GM21786 (cell line): ENCODE measurements around the gene PPIF.
"Not testable (repeated sequence)": the region's sequence is repeated elsewhere in the genome, so short reads cannot be mapped to it uniquely, and the experiment has no call there.

Experiments used
- ATAC-seq: cut with Tn5 transposase; IDR thresholded peaks from one replicate; pipeline ENCODE4 v1.9.1; 2021; ENCODE audit not compliant: unreplicated experiment

PPIF gene

DNA sequence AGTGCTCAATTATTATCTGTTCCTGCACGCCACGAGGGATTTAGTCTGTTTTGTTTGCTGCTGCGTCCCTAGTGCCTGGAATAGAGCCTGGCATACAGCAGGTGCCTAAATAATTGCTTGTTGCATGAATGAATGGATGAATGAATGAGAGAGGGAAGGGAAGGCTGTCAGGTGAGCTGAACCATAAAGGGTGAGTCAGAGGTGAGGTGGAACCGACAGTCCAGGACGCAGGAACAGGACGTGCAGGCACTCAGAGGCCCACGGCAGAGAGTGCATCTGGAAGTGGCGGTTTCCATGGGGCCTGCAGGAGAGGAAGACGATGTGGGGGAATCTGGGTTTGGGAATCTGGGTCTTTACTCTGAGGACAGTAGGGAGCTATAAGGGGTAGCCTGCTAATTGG, 17.7 kb upstream of the PPIF start:
- ATAC-seq = no peak

DNA sequence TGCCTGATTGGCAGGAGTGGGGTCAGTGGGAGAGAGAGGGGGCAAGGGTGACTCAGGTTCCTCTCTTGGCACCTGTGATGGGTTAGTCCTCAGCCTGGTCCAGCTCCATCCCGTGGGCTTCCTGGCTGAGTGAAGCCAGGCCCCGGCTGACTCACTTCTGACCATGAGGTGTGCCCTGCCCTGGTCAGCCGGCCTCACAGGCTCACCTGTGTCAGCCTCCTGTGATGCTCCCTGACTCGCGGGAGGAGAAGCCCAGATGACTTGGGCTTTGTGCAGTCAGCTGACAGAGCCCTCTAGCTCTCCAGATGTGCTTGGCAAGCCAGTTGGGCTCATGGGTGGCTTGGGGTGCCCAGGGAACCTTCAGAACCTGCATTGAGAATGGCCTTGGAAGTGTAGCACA, 16.0 kb upstream of the PPIF start:
- ATAC-seq = no peak

DNA sequence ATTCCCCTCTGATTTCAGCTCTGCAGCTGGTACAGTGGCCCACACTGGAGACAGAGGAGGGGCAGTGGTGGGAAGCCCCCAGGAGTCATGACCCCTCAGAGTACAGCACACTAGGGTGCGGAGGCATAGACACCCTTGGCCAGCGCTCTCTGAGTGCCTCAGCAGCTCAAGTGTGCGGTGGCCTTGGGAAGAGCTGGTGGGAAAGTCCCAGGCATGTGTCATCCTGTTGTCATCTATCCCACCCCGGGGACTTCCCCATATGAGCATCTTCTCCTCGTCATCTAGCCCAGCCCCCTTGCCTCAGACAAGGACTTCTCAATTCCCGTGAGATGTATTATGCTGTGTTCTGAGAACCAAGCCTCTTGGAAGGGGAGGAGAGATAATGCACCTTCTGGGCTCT, 15.6 kb upstream of the PPIF start:
- ATAC-seq = peak; percentile 88

DNA sequence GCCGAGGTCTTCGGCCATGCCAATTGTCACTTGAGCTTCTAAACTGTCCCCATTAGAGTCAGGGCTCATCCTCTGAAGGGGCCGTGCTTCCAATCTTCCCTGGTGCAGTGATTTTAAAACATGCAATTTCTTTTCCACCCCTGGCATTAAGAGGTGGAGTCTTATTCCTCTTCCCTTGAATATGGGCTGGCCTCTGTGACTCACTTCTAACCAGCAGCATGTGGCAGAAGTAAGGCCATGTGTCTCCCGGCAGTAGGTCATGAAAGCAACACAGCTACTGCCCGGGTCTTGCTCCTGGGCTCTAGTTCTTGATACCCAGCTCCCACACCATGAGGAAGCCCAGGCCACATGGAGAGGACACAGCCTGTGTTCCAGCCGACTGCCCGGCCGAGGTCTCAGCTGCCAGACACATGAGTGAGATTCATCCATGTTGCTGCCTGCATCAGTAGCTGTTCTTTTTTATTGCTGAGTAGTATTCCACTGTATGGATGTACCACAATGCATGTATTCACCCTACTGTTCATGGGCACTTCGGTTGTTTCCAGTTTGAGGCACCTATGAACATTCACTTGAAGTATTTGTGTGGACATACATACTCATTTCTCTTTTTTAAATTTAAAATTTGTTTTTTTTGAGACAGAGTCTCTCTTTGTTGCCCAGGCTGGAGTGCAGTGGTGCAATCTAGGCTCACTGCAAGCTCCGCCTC, 14.5 kb upstream of the PPIF start:
- ATAC-seq = not testable (repeated sequence)

DNA sequence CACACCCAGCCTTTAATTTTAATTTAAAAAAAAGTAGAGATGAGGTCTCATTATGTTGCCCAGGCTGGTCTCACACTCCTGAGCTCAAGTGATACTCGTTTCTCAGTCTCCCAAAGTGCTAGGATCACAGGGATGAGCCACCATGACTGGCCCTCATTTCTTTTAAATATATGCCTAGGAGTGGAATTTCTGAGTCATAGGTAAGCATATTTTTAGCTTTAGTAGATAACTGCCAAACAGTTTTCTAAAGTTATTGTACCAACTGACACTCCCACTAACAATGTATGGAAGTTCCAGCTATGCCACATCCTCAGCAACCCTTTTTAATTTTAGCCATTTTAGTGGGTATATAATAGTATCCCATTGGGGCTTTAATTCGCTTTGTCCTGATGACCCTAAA, 13.8 kb upstream of the PPIF start:
- no peak for ATAC-seq

DNA sequence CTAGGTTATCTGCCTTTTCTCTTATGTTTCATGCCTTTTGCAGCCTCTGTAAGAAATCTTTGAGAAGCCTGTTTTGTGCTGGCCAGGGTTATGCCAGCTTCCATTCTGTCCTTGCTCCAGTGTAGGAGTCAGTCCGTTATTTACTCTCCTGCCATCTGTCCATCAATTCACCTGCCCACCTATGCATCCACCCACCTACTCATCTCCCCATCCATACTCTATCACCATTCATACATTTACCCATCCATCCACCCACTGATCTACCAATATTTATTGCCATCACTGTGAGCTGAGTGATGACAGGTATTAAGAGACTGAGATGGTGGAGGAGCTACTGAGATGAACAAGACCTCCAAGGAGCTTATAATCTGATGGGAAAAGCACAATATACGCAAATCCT, 12.7 kb upstream of the PPIF start:
- ATAC-seq = no peak

DNA sequence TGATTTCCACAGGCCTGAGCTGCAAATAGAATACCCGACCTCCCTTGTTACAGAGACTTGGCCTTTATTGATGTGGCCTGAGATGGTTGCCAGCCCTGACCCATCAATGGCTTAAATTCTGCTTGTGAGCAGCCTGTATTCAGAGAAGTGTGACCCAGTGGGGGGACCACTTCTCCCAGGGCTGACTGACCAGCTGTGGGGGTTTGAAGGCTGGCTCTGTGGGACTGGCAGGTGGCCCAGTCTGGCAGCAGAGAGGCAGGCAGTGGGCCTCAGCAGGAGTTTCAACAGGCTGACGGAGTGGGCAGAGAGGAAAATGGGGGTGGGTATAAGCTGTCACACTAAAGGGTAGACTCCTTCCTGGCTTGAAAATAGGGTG, 12.2 kb upstream of the PPIF start:
- ATAC-seq = no peak

DNA sequence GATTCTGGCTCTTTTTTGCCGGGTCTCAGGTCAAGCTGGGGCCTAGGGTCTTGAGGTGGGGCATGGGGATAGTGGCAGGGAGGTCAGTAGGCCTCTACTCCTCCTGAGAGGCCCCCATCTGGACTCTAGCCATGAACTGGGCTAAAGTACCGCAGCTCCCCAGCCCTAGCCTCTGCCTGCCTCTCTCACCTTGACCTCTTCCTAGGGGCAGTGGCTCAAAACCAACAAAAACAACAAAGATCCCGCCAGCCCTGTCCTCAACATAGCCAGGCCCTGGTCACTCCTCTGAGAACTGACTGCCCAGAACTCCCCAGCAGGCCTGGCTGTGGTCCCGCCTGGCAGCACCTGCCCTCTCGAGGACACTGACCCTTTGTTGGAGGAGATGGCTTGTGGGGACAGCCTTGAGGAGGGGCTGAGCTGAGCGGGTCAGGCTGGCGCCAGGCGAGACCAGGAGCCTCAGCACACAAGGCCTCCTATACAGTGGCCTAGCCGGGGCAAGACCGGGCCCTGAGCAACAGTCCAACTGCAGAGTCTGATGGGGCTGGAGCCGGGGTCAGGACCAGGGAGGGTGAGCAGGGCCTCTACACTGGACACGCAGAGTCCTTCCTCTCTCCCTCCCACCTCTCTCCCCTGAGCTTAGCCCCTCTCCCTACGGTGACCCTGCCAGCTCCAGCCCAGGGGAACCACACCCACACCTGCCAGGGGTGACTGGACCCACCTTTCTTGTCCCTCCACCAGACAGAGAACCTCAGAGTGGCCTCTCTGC, 11.6 kb upstream of the PPIF start:
- ATAC-seq = no peak

DNA sequence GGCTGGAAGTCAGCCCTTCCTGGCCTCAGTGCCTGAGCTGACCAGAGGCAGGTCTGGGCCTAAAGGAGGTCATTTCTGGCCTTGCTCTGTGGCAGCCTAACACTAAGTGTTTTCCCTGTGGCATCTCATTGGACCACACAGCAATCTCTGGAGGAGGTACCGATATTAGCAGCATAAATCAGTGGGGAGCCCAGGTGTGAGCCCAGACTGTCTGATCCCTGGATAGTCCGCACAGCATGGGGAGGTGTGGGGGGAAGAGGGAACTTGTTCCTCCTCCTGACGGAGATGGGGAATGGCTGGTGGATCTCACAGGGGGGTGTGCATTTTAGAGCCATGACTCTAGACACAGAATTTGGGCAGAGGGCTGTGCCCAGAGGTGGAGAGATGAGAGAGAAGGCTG, 11.0 kb upstream of the PPIF start:
- no peak for ATAC-seq

DNA sequence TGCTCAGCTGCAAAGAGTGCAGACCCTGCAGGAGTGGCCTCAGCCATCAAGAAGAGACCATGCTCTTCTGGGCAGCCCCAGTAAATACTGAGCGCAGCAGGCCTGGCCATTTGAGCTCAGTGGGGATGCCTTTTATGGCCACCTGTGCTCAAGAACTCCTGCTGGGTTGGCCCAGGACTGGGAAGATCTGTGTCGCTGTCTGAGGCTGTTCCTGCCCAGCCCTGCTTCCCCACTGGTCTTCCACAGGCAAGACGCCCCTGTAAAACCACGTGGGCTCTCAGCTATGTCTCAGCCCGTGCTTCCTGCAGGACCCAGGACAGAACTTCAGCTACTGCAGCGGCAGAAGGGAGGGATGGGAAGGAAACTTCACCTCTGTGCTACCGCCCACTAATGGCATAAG, 10.5 kb upstream of the PPIF start:
- ATAC-seq = no peak

DNA sequence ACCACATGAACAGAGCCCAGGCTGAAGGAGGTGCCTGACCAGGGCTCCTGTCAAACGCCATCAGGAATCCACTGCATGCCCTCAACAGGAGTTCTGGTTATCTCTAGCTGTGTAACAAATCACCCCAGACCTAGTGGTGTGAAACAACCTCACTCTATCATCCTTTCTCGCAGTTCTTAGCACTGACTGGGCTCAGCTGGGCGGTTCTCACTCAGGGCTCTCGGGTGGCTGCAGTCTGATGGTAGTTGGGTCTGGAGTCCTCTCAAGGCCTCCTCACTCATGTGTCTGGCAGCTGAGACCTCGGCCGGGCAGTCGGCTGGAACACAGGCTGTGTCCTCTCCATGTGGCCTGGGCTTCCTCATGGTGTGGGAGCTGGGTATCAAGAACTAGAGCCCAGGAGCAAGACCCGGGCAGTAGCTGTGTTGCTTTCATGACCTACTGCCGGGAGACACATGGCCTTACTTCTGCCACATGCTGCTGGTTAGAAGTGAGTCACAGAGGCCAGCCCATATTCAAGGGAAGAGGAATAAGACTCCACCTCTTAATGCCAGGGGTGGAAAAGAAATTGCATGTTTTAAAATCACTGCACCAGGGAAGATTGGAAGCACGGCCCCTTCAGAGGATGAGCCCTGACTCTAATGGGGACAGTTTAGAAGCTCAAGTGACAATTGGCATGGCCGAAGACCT, 9.3 kb upstream of the PPIF start:
- ATAC-seq = not testable (repeated sequence)

DNA sequence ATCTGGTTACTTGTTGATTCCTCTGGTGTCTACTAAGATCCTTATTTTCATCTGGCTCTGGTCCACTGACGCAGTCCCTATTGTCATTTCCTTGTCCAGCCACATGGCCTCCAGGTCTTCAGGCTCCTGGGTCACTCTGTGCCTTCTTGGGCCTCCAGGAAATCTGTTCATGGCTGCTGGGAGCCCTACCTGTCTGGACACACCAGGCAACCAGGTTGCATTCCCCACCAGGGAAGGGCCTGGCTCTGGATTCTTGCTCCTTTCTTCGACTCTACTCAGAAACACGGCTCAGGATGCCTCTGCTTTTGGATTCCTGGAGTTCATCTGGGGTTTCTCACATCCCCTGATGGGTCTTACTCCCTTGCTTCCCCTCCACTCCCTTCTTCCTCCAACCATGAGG, 8.0 kb upstream of the PPIF start:
- no peak for ATAC-seq

DNA sequence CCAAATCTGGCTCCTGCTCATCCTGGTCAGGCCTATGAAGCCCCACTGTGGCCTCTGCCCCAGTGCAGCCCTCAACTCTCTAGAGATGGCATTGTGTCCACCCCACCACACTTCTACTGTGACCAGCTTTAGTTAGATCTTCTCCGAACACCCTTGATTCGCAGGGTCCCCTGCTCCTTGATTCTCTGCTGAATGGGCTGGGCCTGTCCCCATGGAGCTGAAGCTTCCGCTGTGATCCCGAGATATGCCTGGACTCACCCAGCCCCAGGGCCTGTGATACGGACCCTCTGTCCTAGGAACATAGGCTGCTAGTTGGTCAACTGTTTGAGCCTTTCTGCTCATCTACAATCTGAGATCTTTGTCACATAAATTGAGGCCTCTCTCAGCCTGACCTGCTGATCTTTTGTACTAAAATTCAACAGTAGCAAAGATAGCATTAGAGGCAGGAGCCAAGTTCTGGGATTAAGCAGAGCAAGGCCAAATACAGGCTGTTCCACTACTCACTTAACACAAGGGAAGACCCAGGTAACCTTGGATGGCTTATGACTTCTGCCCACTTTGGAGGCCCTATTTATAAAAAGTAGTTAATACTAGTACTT, 6.5 kb upstream of the PPIF start:
- ATAC-seq = no peak

DNA sequence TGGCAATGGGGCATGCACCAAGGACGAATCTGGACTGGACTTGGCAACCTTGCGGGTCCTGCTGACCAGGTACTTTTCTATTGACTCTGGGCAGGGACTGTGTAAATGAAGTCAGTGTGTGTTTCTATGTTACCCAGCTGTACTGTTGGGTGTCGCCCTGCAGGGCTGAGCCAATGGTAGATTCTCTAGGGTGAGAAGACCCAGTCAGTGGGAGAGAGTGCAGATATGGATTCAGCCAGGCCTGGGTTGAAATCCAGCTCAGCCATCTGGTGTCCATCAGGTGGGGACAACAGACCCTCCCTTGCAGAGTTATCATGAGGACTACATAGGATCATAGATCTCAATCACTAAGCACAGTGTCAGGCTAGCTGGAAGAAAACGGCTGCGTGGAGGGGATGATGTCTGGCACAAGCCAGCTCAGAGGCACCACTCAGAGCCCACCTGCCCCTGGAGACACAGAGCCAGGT, 4.9 kb upstream of the PPIF start:
- ATAC-seq = no peak

DNA sequence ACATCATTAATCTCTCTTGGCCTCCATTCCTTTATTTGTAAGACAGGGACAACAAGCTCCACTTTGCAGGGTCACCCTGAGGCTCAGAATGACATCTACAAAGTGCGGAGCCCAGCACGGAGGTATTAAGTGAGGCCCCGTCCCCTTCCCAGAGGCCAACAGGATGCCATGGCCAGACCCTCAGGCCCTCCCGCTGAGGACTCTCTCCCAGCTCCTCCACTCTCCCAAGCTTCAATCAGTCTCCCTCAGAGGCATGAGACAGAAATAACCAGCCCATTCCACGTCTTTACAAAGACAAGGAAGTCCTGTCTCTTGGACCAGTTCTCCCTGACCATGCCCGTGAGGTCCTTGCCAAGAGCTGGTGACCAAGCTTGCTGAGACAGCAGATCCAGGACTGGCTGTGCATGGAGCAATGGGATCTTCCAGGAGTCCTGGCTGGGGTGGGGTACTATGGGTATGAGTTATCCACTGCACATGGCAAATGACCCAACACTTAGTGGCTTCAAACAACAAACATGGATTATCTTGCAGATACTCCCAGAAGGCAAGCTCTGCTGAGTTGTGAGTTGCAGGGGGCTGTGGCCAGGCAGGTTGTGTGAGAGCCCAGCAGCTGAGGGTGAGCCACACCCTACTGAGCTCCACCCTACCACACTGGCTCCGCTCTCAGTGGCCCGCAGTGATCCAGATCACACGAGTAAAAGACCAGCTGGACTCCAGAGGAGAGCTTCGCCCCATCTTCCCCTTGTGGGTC, 4.3 kb upstream of the PPIF start:
- no peak for ATAC-seq

DNA sequence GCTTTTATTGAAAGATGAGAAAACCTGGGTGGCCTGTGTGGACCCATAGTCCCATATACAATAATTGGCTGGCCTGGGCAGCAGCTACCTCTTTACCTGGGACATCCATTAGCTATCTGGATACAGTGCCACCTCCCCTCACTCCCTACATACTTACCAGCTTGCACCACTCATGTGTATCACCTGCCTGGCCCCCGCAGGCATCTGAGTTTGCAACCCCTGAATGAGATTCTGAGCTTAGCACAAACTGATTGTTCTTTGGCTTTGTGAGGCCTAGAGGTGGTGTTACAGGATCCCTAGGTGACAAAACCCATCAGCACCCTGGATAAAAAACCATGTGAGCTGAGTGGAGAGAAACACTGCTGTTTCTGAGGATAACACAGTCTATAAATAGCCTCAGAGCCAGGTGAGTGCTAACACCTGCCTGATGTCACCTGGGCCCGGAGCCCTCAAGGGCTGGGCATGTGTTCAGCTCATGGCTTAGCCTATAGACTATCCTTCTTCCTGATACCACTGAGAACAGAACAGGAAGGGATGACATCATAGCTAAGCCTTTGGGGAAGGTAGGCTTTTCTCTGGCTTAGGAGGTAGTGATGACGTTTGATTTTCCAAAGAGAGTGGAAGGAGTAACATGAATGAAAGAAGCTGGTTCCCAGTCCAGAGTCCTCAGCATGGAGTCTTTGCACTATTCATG, 2.6 kb upstream of the PPIF start:
- ATAC-seq = no peak

DNA sequence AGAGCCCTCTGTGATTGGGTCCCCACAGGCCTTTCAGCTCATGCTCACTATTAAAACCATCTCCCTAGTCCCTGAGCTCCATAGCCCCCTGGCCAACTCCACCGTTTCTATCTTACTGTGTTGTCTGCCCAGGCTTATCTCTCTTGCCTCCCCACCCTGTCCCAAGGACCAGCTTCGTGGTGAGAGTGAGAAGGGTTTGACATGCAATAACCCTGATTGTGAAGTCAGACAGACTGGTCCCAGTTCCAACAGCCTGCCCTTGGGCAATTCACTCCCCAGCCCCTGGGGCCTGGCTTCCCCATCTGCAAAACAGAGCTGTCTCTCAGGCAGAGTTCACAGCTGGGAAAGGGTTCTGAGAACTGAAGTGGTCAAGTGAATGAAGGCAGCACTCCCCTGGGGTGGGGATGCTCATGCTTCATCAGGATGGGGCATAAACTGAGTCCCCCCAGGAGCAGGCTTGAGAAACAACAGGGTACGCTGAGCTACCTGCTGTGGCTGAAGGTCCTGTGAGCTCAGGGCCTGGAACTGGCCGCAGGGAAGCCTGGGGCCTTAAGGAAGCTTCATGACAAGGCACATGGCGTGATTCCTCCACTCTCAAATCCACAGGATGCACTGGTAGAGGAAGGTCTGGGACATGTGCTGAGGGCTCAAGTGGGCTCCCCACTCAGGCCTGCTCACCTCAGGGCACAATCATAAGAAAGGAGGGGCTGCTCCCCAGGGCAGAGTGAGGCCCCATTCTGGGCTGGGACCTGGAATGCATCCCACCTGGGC, 1.8 kb upstream of the PPIF start:
- ATAC-seq = no peak

DNA sequence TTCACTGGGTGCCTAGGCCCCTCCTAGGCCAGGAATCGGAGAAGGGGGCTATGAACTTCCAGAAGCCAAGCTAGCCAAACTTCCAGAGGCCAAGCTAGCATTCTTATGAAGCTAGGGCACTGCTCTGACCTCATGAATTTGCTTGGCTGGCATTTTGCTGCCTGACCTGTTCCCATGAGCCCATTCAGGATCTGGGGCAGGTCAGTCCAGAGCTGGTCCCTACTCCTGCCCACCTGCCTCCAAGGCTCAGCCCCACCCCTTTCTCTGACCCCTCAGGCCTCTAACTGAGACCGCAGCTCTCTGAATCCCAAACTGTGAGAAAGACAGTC, 1.3 kb upstream of the PPIF start:
- ATAC-seq = no peak

DNA sequence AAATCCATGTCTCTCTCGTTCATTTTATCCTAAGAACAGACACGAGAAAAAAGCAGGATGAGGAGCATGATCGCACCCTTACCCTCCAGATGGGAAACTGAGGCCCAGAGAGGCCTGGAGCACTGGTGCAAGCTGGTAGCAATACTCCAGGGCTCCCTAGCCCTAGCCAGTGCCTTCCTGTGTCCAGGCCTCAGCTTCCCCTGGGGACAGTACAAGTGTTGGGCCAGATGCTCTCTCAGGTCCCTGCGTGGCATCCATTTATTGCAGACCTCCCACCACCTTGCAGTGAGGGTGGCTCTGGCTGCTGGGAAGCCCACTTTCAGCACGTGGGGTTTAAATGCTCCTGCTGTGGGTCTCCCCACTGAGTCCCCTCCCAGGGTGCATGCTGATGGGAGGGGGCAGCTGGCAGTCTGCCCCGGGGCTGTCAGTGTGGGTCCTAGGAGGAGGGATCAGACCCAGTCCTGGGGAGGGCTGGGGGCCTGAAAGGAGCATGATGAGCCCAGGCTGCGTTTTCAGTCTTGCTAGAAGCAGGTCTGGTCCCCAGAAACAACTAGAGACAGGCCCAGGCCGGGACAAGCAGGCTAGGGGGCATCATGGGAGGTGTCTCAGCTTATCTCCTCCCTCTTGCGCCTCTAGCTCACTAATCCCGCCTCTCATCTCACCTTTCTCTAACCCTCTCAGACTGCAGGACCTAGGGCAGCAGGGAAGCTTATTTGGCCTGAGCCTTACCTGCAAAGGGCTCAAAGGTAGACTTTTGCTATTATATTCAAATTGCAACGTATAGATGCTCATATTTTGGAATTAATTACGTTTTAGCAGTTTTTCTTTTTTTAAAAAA, 662 bp upstream of the PPIF start:
- no peak for ATAC-seq
